SU-DHL-6 (cell line): ENCODE measurements around the gene GRAMD4.

Experiments used
- H2AFZ ChIP-seq: fragments of 200-600 bp; sonication (generic); 2 replicates; pipeline ENCODE4 v1.6.1; 2014; ENCODE audit warnings: low read depth, mild to moderate bottlenecking, moderate library complexity, mixed read lengths, antibody characterized with exemption, low read length; ENCODE audit not compliant: severe bottlenecking
- H3F3A ChIP-seq: fragments of 200-600 bp; shearing (Covaris generic); 2 replicates; pipeline ENCODE4 v1.6.0; 2016; ENCODE audit warnings: antibody characterized with exemption, mild to moderate bottlenecking; ENCODE audit not compliant: insufficient read depth
- H3K27ac ChIP-seq: fragments of 200-600 bp; sonication (generic); 2 replicates; pipeline ENCODE4 v1.5.1; 2016; ENCODE audit warnings: low read depth, mild to moderate bottlenecking, low read length, moderate library complexity, mixed read lengths
- H3K27me3 ChIP-seq: fragments of 200-600 bp; sonication (generic), shearing (Covaris generic); 2 replicates; pipeline ENCODE4 v1.6.0; 2014; ENCODE audit warnings: mild to moderate bottlenecking, low read length
- H3K36me3 ChIP-seq: fragments of 200-600 bp; sonication (generic); 2 replicates; pipeline ENCODE4 v1.6.1; 2014; ENCODE audit warnings: mild to moderate bottlenecking, low read length, mixed read lengths
- H3K4me2 ChIP-seq: fragments of 300-600, 200-600 bp; shearing (Covaris generic), sonication (generic); 2 replicates; pipeline ENCODE4 v1.6.0; 2014; ENCODE audit warnings: low read length, low read depth, mild to moderate bottlenecking; ENCODE audit not compliant: poor library complexity, severe bottlenecking
- H3K4me3 ChIP-seq: fragments of 200-600 bp; sonication (generic); 2 replicates; pipeline ENCODE4 v1.5.1; 2014; ENCODE audit warnings: antibody characterized with exemption, low read length, mild to moderate bottlenecking, mixed read lengths; ENCODE audit not compliant: insufficient read depth, poor library complexity, severe bottlenecking
- H3K79me2 ChIP-seq: fragments of 200-600 bp; sonication (generic); 2 replicates; pipeline ENCODE4 v1.6.1; 2014; ENCODE audit warnings: mild to moderate bottlenecking, low read length, moderate library complexity; ENCODE audit not compliant: insufficient read depth
- H3K9ac ChIP-seq: fragments of 200-600 bp; sonication (generic); 2 replicates; pipeline ENCODE4 v1.7.0; 2014; ENCODE audit warnings: mild to moderate bottlenecking, low read length
- H3K9me2 ChIP-seq: fragments of 200-600 bp; sonication (generic); replicated peaks from 2 replicates; pipeline ENCODE4 v1.6.1; 2014; ENCODE audit warnings: low read length; ENCODE audit not compliant: insufficient read depth
- H3K9me3 ChIP-seq: fragments of 200-600 bp; sonication (generic); 2 replicates; pipeline ENCODE4 v1.6.1; 2014; ENCODE audit warnings: low read length, mixed read lengths; ENCODE audit not compliant: insufficient read depth
- H4K20me1 ChIP-seq: fragments of 200-600 bp; sonication (generic); 2 replicates; pipeline ENCODE4 v1.6.1; 2014; ENCODE audit warnings: low read depth, mild to moderate bottlenecking, antibody characterized with exemption, low read length, moderate library complexity, mixed read lengths
- CTCF ChIP-seq: fragments of 200-600 bp; sonication (generic); IDR thresholded peaks from one replicate; pipeline ENCODE4 v1.5.1; 2017; ENCODE audit warnings: antibody characterized with exemption, mild to moderate bottlenecking, low read length, moderate library complexity; ENCODE audit not compliant: insufficient read depth, poor library complexity, severe bottlenecking
- EZH2phosphoT487 ChIP-seq: fragments of 200-600 bp; sonication (generic), shearing (Covaris generic); conservative IDR thresholded peaks from 2 replicates; pipeline ENCODE4 v1.6.1; 2018; ENCODE audit warnings: mild to moderate bottlenecking, antibody characterized with exemption, low read length, moderate library complexity, mixed read lengths

GRAMD4 gene

DNA sequence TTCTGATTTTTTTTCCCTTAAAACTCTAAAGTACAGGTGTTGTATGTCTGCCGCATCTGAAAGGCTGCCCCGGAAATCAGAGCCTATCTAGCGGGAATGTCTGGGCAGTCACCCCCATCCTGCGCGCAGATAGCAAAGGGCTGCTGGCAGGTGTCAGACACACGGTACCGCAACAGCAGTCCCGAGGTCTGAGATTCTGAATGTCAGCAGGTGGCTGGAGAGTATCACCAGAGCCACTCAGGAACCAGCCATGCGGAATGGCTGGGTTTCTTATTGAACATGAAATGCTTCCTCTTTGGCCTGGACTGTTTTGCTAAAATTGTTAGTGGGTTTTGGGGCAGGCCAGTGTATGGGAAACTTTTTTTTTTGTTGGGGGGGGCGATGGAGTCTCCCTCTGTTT is 64.5 kb downstream of the GRAMD4 start:
- Histone ChIP-seq H3K79me2 (no peaks in the 10 kb centered on the region), H3K9ac (no peak overlapping the region), H3F3A (peaks cover 4% of the 10 kb centered on the region), H3K27ac (0 out of 2 replicates have a peak overlapping the region, but pooled peaks have one; percentile 26), H3K4me3 (no peak overlapping the region), H3K4me2 (no peak overlapping the region), H3K36me3 (no peaks in the 10 kb centered on the region), H2AFZ (no peak overlapping the region), H3K9me3 (no peaks in the 10 kb centered on the region), H4K20me1 (no peaks in the 10 kb centered on the region), H3K27me3 (no peaks in the 10 kb centered on the region), H3K9me2 (no peaks in the 10 kb centered on the region)
- TF ChIP-seq CTCF (no peak), EZH2phosphoT487 (no peak)

- H3K9me3 ChIP-seq = no peaks in the 10 kb centered on the region
- H2AFZ ChIP-seq = no peak overlapping the region
- no peaks in the 10 kb centered on the region for H3K27me3 ChIP-seq
- H4K20me1 ChIP-seq = no peaks in the 10 kb centered on the region
- no peak overlapping the region for H3K9ac ChIP-seq
- peaks cover 4% of the 10 kb centered on the region for H3F3A ChIP-seq
- no peak overlapping the region for H3K4me2 ChIP-seq
- no peaks in the 10 kb centered on the region for H3K79me2 ChIP-seq
- no peaks in the 10 kb centered on the region for H3K36me3 ChIP-seq
- no peak overlapping the region for H3K27ac ChIP-seq
- H3K9me2 ChIP-seq = no peaks in the 10 kb centered on the region
- H3K4me3 ChIP-seq = no peak overlapping the region
- no peak for TF ChIP-seq EZH2phosphoT487
These were observed 66.2 kb downstream of the GRAMD4 start for GRCh38 chr22:46686221-46687047.

DNA sequence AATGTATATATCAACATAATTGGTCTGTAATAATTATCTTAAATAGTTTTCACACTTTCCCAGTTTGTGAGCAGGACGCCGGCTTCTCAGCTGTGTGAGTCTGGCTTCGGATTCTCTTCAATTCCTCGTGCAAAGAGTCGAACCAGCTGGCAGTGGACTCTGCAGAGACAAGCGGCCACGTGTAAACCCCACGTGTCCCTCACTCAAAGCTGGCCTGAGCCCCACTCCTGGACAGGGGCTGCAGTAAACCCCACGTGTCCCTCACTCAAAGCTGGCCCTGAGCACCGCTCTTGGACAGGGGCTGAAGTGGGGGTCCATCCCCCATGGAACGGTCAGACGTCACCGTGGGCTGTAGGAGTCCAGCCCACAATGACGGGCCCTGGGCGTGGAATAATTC is 66.9 kb downstream of the GRAMD4 start:
- no peak for TF ChIP-seq CTCF
- TF ChIP-seq EZH2phosphoT487 = no peak
- Histone ChIP-seq H3F3A (peaks cover 4% of the 10 kb centered on the region), H3K36me3 (no peaks in the 10 kb centered on the region), H3K9ac (no peak overlapping the region), H3K9me3 (no peaks in the 10 kb centered on the region), H3K79me2 (no peaks in the 10 kb centered on the region), H3K9me2 (no peaks in the 10 kb centered on the region), H4K20me1 (no peaks in the 10 kb centered on the region), H3K27ac (no peak overlapping the region), H3K27me3 (no peaks in the 10 kb centered on the region), H2AFZ (no peak overlapping the region), H3K4me3 (no peak overlapping the region), H3K4me2 (no peak overlapping the region)

DNA sequence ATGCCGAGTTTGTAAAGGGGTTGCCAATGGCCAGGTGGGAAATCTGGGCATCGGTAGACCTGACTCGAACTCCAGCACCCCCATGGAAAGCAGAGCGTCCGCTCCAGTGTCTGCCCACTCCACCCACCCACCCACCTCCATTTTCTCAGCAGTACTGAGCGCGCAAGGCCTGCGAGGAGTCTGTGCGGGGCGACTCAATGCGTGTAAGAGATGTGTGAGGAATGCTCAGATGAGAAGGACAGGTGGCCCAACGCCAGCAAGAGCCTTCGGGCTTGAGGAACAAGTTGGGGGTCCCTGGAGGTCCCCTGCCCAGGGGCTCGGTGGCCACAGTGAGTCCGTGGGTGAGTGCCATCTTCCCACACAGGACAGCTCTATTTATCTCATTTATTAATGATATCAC is 67.3 kb downstream of the GRAMD4 start:
- H3F3A ChIP-seq = peaks cover 4% of the 10 kb centered on the region
- TF ChIP-seq EZH2phosphoT487 (no peak), CTCF (no peak)
- H3K27me3 ChIP-seq = no peaks in the 10 kb centered on the region
- H2AFZ ChIP-seq = no peak overlapping the region
- H4K20me1 ChIP-seq = no peaks in the 10 kb centered on the region
- no peaks in the 10 kb centered on the region for H3K9me3 ChIP-seq
- no peak overlapping the region for H3K4me3 ChIP-seq
- H3K9me2 ChIP-seq = no peaks in the 10 kb centered on the region
- H3K36me3 ChIP-seq = no peaks in the 10 kb centered on the region
- no peak overlapping the region for H3K27ac ChIP-seq
- no peaks in the 10 kb centered on the region for H3K79me2 ChIP-seq
- H3K9ac ChIP-seq = no peak overlapping the region
- no peak overlapping the region for H3K4me2 ChIP-seq
